Measurements from ENCODE around the gene CARNS1.
"Not testable (repeated sequence)": the region's sequence is repeated elsewhere in the genome, so short reads cannot be mapped to it uniquely, and the experiment has no call there.

CARNS1 gene

DNA sequence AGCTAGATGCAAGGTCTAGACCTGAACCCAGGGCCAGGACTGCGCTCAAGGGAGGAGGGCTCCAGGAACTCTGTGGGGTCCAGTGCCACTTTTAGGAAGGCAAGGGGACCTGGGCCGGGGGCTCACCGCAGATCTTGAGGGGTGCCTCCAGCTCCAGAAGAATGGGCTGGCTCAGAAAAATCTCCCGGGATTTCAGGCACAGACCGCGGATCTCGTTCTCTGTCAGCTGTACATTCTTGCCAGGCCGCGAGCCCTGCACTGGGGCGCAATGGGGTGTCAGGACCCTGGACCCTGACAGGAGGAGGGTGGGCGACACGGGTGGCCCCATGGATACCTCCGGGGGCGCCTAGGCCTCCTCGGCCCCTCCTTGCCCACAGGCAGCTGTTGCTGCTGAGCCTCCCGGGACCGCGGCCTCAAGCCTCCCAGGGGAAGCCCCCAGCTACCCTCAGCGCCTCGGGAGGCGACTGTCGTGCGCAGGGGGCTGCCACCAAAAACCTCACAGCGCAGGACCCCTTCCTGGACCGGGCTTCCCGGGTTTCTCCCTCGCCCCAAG lies 14.5 kb upstream of the CARNS1 start:
- Histone ChIP-seq H3K27me3 (ENCODE audit: insufficient read depth, low read length) (no peaks in the 10 kb centered on the region), H3K9ac (ENCODE audit: low read depth, low read length) (peak overlapping the region; percentile 92), H3K4me1 (ENCODE audit: insufficient read depth, low read length) (peaks cover 5% of the 10 kb centered on the region; the same call in 1 of the 2 replicates), H3K4me3 (ENCODE audit: low read length) (peak overlapping the region; percentile 83), H3K27ac (ENCODE audit: low read length) (no peak overlapping the region), H3K9me3 (ENCODE audit: insufficient read depth, low read depth, low read length) (no peaks in the 10 kb centered on the region), H3K36me3 (ENCODE audit: insufficient read depth, low read depth, low read length) (peaks cover 41% of the 10 kb centered on the region)

GRCh38 chr11:67401495-67402191 lies 13.8 kb upstream of the CARNS1 start, which contains the start of gene PPP1CA:
TSS of gene PPP1CA (minus strand) at chr11:67401858. CDS start at chr11:67401782, 76 bp downstream.
- H3K4me3 ChIP-seq (ENCODE audit: low read length) = peak within 1 kb of the TSS; percentile 83
- H3K36me3 ChIP-seq (ENCODE audit: insufficient read depth, low read depth, low read length) = peaks cover 35% of the 10 kb centered on the region
- no peak within 1 kb of the TSS for H3K27ac ChIP-seq (ENCODE audit: low read length)
- H3K27me3 ChIP-seq (ENCODE audit: insufficient read depth, low read length) = no peaks in the 10 kb centered on the region
- H3K4me1 ChIP-seq (ENCODE audit: insufficient read depth, low read length) = peaks cover 5% of the 10 kb centered on the region; the same call in 1 of the 2 replicates
- H3K9ac ChIP-seq (ENCODE audit: low read depth, low read length) = peak within 1 kb of the TSS; percentile 92
- H3K9me3 ChIP-seq (ENCODE audit: insufficient read depth, low read depth, low read length) = no peaks in the 10 kb centered on the region

GRCh38 chr11:67402192-67402839 lies 13.2 kb upstream of the CARNS1 start:
- H3K27ac ChIP-seq (ENCODE audit: low read length); H3K4me1 ChIP-seq (ENCODE audit: insufficient read depth, low read length); H3K9me3 ChIP-seq (ENCODE audit: insufficient read depth, low read depth, low read length); H3K27me3 ChIP-seq (ENCODE audit: insufficient read depth, low read length): not testable (repeated sequence)
- H3K36me3 ChIP-seq (ENCODE audit: insufficient read depth, low read depth, low read length) = peaks cover 30% of the 10 kb centered on the region
- H3K9ac ChIP-seq (ENCODE audit: low read depth, low read length) = peak overlapping the region; percentile 61; the same call in 1 of the 2 replicates
- H3K4me3 ChIP-seq (ENCODE audit: low read length) = peak overlapping the region; percentile 56

GRCh38 chr11:67403085-67403484 lies 12.4 kb upstream of the CARNS1 start:
- H3K36me3 ChIP-seq (ENCODE audit: insufficient read depth, low read depth, low read length) = peaks cover 22% of the 10 kb centered on the region
- not testable (repeated sequence) for H3K27ac ChIP-seq (ENCODE audit: low read length); H3K27me3 ChIP-seq (ENCODE audit: insufficient read depth, low read length); H3K9me3 ChIP-seq (ENCODE audit: insufficient read depth, low read depth, low read length); H3K4me1 ChIP-seq (ENCODE audit: insufficient read depth, low read length); H3K9ac ChIP-seq (ENCODE audit: low read depth, low read length); H3K4me3 ChIP-seq (ENCODE audit: low read length)

- Histone ChIP-seq H3K4me1 (ENCODE audit: insufficient read depth, low read length) (peaks cover 6% of the 10 kb centered on the region; the same call in 1 of the 2 replicates), H3K36me3 (ENCODE audit: insufficient read depth, low read depth, low read length) (peaks cover 8% of the 10 kb centered on the region; the same call in 1 of the 2 replicates), H3K4me3 (ENCODE audit: low read length) (no peak overlapping the region), H3K27me3 (ENCODE audit: insufficient read depth, low read length) (no peaks in the 10 kb centered on the region), H3K9ac (ENCODE audit: low read depth, low read length) (no peak overlapping the region), H3K9me3 (ENCODE audit: insufficient read depth, low read depth, low read length) (no peaks in the 10 kb centered on the region), H3K27ac (ENCODE audit: low read length) (no peak overlapping the region)
These were observed 10.8 kb upstream of the CARNS1 start for GRCh38 chr11:67404515-67405195.

GRCh38 chr11:67405196-67405567 lies 10.3 kb upstream of the CARNS1 start:
- Histone ChIP-seq H3K27ac (ENCODE audit: low read length) (no peak overlapping the region), H3K4me1 (ENCODE audit: insufficient read depth, low read length) (peaks cover 8% of the 10 kb centered on the region; the same call in 1 of the 2 replicates), H3K4me3 (ENCODE audit: low read length) (no peak overlapping the region), H3K9me3 (ENCODE audit: insufficient read depth, low read depth, low read length) (no peaks in the 10 kb centered on the region), H3K27me3 (ENCODE audit: insufficient read depth, low read length) (no peaks in the 10 kb centered on the region), H3K9ac (ENCODE audit: low read depth, low read length) (no peak overlapping the region), H3K36me3 (ENCODE audit: insufficient read depth, low read depth, low read length) (peaks cover 4% of the 10 kb centered on the region; the same call in 1 of the 2 replicates)

DNA sequence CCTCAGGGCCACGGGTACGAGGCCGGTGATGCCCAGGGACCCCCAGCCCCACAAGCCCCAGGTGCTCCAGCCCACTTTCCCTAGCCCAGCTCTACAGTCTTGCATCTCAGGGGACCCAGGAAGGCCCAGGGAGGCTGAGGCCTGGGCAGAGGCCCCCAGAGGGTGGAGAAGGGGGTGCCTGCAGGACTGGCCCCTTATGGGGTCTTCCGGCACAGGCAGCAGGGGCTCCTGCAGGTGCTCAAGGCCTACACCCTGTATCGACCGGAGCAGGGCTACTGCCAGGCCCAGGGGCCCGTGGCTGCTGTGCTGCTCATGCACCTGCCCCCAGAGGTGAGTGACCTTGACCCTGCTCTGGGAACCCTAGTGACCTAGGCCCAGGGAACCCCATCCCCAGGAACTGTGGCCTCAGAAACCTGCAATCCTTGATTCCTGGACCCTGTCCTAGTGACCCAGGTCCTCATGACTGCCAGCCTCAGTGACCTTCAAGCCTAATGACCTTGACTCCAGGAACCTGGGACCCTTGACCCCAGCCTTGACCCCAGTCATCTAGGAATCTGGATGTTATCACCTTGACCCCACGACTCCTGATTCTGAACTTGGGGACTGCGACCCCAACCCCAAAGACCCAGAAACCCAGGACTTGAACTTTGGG lies 9.7 kb upstream of the CARNS1 start:
- no peaks in the 10 kb centered on the region for H3K36me3 ChIP-seq (ENCODE audit: insufficient read depth, low read depth, low read length)
- H3K4me3 ChIP-seq (ENCODE audit: low read length) = no peak overlapping the region
- H3K9me3 ChIP-seq (ENCODE audit: insufficient read depth, low read depth, low read length) = no peaks in the 10 kb centered on the region
- H3K9ac ChIP-seq (ENCODE audit: low read depth, low read length) = no peak overlapping the region
- H3K27me3 ChIP-seq (ENCODE audit: insufficient read depth, low read length) = no peaks in the 10 kb centered on the region
- H3K27ac ChIP-seq (ENCODE audit: low read length) = no peak overlapping the region
- H3K4me1 ChIP-seq (ENCODE audit: insufficient read depth, low read length) = peaks cover 8% of the 10 kb centered on the region; the same call in 1 of the 2 replicates

DNA sequence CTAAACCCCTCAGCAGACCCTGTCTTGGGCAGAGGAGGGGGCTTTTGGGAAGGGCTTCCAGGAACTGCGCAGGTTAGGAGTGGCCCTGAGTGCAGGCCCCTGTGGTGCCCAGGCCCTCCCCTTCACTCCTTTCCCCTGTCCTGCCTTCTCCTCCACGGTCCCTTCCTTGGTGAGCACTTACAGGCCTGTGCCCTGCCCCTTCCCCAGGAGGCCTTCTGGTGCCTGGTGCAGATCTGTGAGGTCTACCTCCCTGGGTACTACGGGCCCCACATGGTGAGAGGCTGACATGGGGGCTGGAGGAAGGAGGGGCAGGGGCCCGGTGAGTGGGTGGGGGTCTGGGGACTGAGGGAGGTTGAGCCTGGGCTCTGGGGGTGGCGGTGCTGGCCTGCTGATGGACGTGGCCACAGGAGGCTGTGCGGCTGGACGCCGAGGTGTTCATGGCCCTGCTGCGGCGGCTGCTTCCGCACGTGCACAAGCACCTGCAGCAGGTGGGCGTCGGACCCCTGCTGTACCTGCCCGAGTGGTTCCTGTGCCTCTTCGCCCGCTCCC lies 9.0 kb upstream of the CARNS1 start:
- Histone ChIP-seq H3K4me3 (ENCODE audit: low read length) (no peak overlapping the region), H3K36me3 (ENCODE audit: insufficient read depth, low read depth, low read length) (no peaks in the 10 kb centered on the region), H3K9me3 (ENCODE audit: insufficient read depth, low read depth, low read length) (no peaks in the 10 kb centered on the region), H3K9ac (ENCODE audit: low read depth, low read length) (no peak overlapping the region), H3K27me3 (ENCODE audit: insufficient read depth, low read length) (peaks cover 4% of the 10 kb centered on the region; the same call in 1 of the 2 replicates), H3K27ac (ENCODE audit: low read length) (no peak overlapping the region), H3K4me1 (ENCODE audit: insufficient read depth, low read length) (peaks cover 8% of the 10 kb centered on the region; the same call in 1 of the 2 replicates)

GRCh38 chr11:67406969-67407687 lies 8.3 kb upstream of the CARNS1 start:
- Histone ChIP-seq H3K36me3 (ENCODE audit: insufficient read depth, low read depth, low read length) (no peaks in the 10 kb centered on the region), H3K4me1 (ENCODE audit: insufficient read depth, low read length) (peaks cover 6% of the 10 kb centered on the region; the same call in 1 of the 2 replicates), H3K9me3 (ENCODE audit: insufficient read depth, low read depth, low read length) (no peaks in the 10 kb centered on the region), H3K27me3 (ENCODE audit: insufficient read depth, low read length) (peaks cover 10% of the 10 kb centered on the region), H3K27ac (ENCODE audit: low read length) (no peak overlapping the region), H3K9ac (ENCODE audit: low read depth, low read length) (no peak overlapping the region), H3K4me3 (ENCODE audit: low read length) (no peak overlapping the region)

DNA sequence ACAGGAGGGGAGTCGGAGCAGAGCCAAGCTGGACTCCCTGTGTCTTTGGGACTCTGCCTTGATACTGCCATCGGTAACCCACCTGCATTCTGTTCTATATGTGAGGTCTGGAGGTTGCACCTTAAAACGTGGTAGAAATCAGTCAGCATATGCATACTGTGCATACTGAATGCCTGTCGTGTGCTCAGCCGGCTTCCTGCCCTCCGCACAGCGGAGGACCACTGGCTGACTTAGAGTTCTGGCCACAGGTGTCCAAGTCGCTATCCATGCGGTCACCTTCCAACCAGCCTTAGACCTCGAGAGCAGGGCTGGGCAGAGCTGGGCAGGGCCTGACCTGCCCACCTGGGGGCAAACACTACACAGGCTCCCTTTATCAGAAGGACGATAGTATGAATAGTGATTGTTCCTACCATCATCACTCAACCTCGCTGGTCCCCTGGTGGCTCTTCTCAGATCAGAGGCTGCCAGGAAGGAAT lies 7.8 kb upstream of the CARNS1 start:
- Histone ChIP-seq H3K4me3 (ENCODE audit: low read length) (no peak overlapping the region), H3K36me3 (ENCODE audit: insufficient read depth, low read depth, low read length) (no peaks in the 10 kb centered on the region), H3K9ac (ENCODE audit: low read depth, low read length) (no peak overlapping the region), H3K4me1 (ENCODE audit: insufficient read depth, low read length) (peaks cover 3% of the 10 kb centered on the region; the same call in 1 of the 2 replicates), H3K9me3 (ENCODE audit: insufficient read depth, low read depth, low read length) (no peaks in the 10 kb centered on the region), H3K27ac (ENCODE audit: low read length) (no peak overlapping the region), H3K27me3 (ENCODE audit: insufficient read depth, low read length) (peaks cover 16% of the 10 kb centered on the region)
